ENCODE results near the gene BFAR. TPM values are rescaled to one million over a fixed set of nuclear protein-coding genes. Genes with fewer than 3 reads are reported as not detected.
"Not testable (repeated sequence)": the region's sequence is repeated elsewhere in the genome, so short reads cannot be mapped to it uniquely, and the experiment has no call there.

The BFAR gene
- total RNA-seq, 1 donor from 2014 or later = 60.8 TPM

DNA sequence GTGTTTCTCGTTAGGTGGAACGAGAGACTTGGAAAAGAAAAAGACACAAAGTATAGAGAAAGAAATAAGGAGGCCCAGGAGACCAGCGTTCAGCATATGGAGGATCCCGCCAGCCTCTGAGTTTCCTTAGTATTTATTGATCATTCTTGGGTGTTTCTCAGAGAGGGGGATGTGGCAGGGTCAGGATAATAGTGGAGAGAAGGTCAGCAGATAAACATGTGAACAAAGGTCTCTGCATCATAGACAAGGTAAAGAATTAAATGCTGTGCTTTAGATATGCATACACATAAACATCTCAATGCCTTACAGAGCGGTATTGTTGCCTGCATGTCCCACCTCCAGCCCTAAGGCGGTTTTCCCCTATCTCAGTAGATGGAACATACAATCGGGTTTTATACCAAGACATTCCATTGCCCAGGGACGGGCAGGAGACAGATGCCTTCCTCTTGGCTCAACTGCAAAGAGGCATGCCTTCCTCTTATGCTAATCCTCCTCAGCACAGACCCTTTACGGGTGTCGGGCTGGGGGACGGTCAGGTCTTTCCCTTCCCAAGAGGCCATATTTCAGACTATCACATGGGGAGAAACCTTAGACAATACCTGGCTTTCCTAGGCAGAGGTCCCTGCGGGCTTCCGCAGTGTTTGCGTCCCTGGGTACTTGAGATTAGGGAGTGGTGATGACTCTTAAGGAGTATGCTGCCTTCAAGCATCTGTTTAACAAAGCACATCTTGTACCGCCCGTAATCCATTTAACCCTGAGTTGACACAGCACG, 3.6 kb downstream of the BFAR start:
- not testable (repeated sequence) for DNase-seq (ENCODE audit: low read depth in 2 of 2)

DNA sequence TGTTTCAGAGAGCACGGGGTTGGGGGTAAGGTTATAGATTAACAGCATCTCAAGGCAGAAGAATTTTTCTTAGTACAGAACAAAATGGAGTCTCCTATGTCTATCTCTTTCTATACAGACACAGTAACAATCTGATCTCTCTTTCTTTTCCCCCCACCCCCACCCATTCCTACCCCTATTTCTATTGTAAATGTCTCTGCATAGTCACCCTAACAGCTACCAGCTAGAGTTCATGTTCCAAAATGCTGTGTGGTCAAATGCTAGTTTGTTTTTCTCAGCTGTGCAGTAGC, 4.1 kb downstream of the BFAR start:
- not testable (repeated sequence) for DNase-seq (ENCODE audit: low read depth in 2 of 2)

DNA sequence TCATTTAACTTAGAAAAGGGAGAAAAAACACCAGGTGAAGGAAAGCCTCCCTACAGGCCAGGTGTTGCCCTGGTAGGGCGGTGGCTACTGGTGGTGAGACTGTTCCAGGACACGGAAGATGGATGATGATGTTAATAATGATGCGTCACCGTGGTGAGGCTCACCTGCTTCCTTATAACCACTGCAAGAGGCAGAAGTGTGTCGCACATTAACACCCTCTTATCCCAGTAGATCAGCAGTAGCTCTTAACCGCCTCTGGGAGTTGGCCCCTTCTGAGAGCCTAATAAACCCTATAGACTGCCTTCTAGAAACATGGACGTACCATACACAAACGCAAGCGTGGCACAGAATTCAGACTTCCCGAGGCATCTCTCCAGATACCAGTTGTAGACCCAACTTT, 7.8 kb downstream of the BFAR start:
- no peak for DNase-seq (ENCODE audit: low read depth in 2 of 2)

GRCh38 chr16:14641206-14641605, 8.5 kb downstream of the BFAR start:
- DNase-seq (ENCODE audit: low read depth in 2 of 2) = no peak

- no peak for DNase-seq (ENCODE audit: low read depth in 2 of 2)
Observed at GRCh38 chr16:14641926-14642325, 9.2 kb downstream of the BFAR start.

DNA sequence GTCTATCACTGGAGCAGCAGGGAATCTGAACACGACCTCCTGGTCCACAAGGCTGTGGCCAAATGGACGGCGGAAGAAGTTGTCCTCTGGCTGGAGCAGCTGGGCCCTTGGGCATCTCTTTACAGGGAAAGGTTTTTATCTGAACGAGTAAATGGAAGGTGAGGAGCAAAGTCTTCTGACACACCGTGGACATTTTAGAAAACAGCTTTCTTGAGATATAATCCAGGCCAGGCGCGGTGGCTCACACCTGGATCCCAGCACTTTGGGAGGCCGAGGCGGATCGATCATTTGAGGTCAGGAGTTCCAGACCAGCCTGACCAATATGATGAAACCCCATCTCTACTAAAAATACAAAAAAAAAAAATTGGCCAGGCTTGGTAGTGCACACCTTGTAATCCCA, 17.1 kb downstream of the BFAR start:
- no peak for DNase-seq (ENCODE audit: low read depth in 2 of 2)

- no peak for DNase-seq (ENCODE audit: low read depth in 2 of 2)
Observed at GRCh38 chr16:14650629-14651028, 17.9 kb downstream of the BFAR start.

- no peak for DNase-seq (ENCODE audit: low read depth in 2 of 2)
Observed at GRCh38 chr16:14652726-14653125, 20.0 kb downstream of the BFAR start.

- peak in 1 of 2 donors; percentile 14 for DNase-seq (ENCODE audit: low read depth in 2 of 2)
Observed at GRCh38 chr16:14658063-14658462, 25.3 kb downstream of the BFAR start.

- no peak for DNase-seq (ENCODE audit: low read depth in 2 of 2)
Observed at GRCh38 chr16:14667347-14668266, 34.9 kb downstream of the BFAR start.

- DNase-seq (ENCODE audit: low read depth in 2 of 2) = no peak
Observed at GRCh38 chr16:14668556-14669223, 35.9 kb downstream of the BFAR start.

DNA sequence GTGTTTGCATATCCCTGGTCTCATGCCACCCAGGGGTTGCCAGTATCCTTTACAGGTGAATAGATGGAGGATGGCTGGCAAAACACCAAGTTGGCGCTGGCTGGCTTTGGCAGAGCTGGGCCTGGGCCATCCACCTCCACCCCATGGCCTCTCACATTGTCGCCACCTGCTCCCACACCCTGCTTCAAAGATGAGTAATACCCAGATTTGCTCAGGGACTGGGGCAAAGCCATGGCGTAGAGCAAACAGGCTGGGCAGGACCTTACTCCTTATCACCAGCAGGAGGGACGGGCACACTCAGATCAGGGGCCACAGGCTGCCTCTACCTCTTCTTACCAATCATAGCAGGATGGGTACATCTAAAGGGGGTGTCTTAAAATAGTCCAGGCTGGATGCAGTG, 37.0 kb downstream of the BFAR start:
- DNase-seq (ENCODE audit: low read depth in 2 of 2) = no peak

- no peak for DNase-seq (ENCODE audit: low read depth in 2 of 2)
Observed at GRCh38 chr16:14672403-14672971, 39.7 kb downstream of the BFAR start.

GRCh38 chr16:14676633-14677032, 43.9 kb downstream of the BFAR start:
- DNase-seq (ENCODE audit: low read depth in 2 of 2) = no peak

GRCh38 chr16:14677627-14678026, 44.9 kb downstream of the BFAR start:
- DNase-seq (ENCODE audit: low read depth in 2 of 2) = no peak

GRCh38 chr16:14678748-14679497, 46.2 kb downstream of the BFAR start:
- DNase-seq (ENCODE audit: low read depth in 2 of 2) = no peak

GRCh38 chr16:14680396-14680795, 47.6 kb downstream of the BFAR start:
- not testable (repeated sequence) for DNase-seq (ENCODE audit: low read depth in 2 of 2)

DNA sequence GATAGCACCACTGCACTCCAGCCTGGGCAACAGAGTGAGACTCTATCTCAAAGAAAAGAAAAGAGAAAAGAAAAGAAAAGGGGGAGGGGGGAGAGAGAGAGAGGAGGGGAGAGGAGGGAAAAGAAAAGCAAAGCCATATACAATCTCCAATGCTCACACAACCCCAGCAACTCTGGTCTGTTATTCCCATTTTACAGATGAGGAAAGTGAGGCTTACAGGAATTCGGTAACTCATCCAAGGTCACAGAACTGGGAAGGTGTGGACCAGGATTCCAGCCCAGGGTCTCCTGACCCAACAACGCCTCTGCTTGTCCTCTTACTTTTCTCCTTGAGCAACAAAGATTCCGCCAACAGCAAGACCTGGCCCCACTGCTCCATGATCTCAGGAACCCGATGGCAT, 48.4 kb downstream of the BFAR start:
- DNase-seq (ENCODE audit: low read depth in 2 of 2) = no peak

- DNase-seq (ENCODE audit: low read depth in 2 of 2) = no peak
Observed at GRCh38 chr16:14682121-14682520, 49.4 kb downstream of the BFAR start.

DNA sequence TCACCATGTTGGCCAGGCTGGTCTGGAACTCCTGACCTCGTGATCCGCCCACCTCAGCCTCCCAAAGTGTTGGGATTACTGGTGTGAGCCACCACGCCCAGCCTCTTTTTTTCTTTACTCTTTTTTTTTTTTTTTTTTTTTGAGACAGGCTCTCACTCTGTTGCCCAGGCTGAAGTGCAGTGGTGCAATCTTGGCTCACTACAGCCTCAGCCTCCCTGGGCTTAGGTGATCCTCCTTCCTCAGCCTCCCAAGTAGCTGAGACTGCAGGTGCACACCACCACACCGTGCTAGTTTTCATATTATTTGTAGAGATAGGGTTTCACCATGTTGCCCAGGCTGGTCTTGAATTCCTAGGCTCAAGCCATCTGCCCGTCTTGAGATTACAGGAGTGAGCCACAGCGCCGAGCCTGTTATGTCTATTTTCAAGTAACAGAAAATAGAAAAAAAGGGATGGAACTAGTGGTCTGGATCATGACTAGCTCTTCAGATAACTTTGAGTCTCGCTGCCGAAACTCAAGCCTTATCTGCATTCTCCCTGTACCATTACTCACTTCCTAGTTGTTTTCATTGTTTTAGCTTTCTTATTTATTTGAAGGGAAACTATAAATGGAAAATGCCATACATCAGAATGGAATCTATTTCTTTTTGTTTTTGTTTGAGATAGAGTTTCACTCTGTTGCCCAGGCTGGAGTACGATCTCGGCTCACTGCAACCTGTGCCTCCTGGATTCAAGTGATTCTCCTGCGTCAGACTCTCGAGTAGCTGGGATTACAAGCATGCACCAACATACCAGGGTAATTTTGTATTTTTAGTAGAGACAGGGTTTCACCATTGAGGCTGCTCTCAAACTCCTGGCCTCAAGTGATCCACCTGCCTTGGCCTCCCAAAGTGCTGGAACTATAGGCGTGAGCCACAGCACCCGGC, 53.4 kb downstream of the BFAR start:
- DNase-seq (ENCODE audit: low read depth in 2 of 2) = peak in 1 of 2 donors; percentile 80
